DMS79 (cell line): ENCODE data around the gene PRCD.
"Not testable (repeated sequence)": the region's sequence is repeated elsewhere in the genome, so short reads cannot be mapped to it uniquely, and the experiment has no call there.

Experiments
- DNase-seq: peaks from one replicate; lab custom pipeline; 2025; lab: John Stamatoyannopoulos, UW

Gene PRCD

GRCh38 chr17:76527430-76528111 lies 12.3 kb upstream of the PRCD start:
- no peak for DNase-seq

GRCh38 chr17:76528156-76528527 lies 11.7 kb upstream of the PRCD start:
- DNase-seq: no peak

GRCh38 chr17:76528528-76529223 lies 11.2 kb upstream of the PRCD start:
- DNase-seq: no peak

- DNase-seq: no peak
Measured at GRCh38 chr17:76529224-76530094, 10.4 kb upstream of the PRCD start.

- no peak for DNase-seq
Measured at GRCh38 chr17:76530095-76530723, 9.6 kb upstream of the PRCD start.

- DNase-seq: no peak
Measured at GRCh38 chr17:76530811-76531485, 8.9 kb upstream of the PRCD start.

- DNase-seq: no peak
Measured at GRCh38 chr17:76531486-76532038, 8.3 kb upstream of the PRCD start.

- no peak for DNase-seq
Measured at GRCh38 chr17:76532072-76532651, 7.7 kb upstream of the PRCD start.

- not testable (repeated sequence) for DNase-seq
Measured at GRCh38 chr17:76533640-76534359, 6.0 kb upstream of the PRCD start.

- no peak for DNase-seq
Measured at GRCh38 chr17:76534831-76535732, 4.8 kb upstream of the PRCD start.

- DNase-seq: no peak
Measured at GRCh38 chr17:76535788-76536510, 3.9 kb upstream of the PRCD start.

- no peak for DNase-seq
Measured at GRCh38 chr17:76536511-76537287, 3.1 kb upstream of the PRCD start.

GRCh38 chr17:76537288-76537577 lies 2.6 kb upstream of the PRCD start:
- no peak for DNase-seq

GRCh38 chr17:76537578-76538280 lies 2.1 kb upstream of the PRCD start, which contains the start of gene CYGB:
Gene CYGB, minus strand, starts transcription at chr17:76537709. Its CDS starts 167 bp downstream, at chr17:76537542.
- DNase-seq: no peak

GRCh38 chr17:76538281-76538931 lies 1.4 kb upstream of the PRCD start:
- no peak for DNase-seq

GRCh38 chr17:76538941-76539570 lies 788 bp upstream of the PRCD start:
- no peak for DNase-seq
